ENCODE data around the gene RPP21.

The RPP21 gene

GRCh38 chr6:30380464-30380863 is 35.5 kb downstream of the RPP21 start:
- no peak for DNase-seq (ENCODE audit: low spot score)

- no peak for DNase-seq (ENCODE audit: low spot score)
Measured at GRCh38 chr6:30386166-30386565, 41.2 kb downstream of the RPP21 start.

- DNase-seq (ENCODE audit: low spot score), result no peak
Measured at GRCh38 chr6:30391240-30391639, 46.3 kb downstream of the RPP21 start.

GRCh38 chr6:30394139-30394538 is 49.2 kb downstream of the RPP21 start:
- DNase-seq (ENCODE audit: low spot score), result no peak

Data from left forelimb (tissue), 1 donor.